ENCODE data around the gene EGFR.
A peak's percentile ranks its signal among the peaks of the same experiment; 100 is the strongest.
"Not testable (repeated sequence)": the region's sequence is repeated elsewhere in the genome, so short reads cannot be mapped to it uniquely, and the experiment has no call there.

EGFR gene

DNA sequence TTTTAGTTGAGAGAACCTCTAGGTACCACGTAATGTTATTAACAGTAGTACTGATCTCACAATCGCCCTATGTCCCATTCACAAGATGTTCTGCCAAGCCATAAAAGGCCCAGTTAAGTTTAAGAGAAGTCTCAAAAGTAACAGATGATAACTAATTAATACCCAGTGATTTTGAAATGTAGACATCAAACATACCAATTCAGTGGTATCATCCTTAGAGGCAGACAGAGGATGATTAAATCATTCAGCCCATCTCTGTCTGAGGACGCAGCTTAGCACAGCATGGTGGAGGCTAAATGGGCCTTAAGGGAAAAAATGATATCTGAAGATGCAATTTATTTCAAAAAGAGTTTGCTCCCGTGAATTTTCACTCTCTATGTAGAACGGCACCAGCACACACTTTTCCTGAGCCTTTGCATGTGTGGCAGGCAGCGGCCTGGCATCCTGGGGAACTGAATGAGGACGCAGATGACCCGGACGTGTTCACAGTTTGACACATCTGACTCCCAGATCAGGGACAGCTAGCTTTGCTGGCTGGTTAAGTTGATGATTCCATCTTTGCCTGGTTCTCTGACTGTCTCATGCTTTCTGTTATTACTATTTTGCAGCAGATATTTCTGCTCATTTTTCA, 13.4 kb downstream of the EGFR start:
- no peak for DNase-seq (ENCODE audit: low read depth, low spot score)
- peak overlapping the region; percentile 69 for H3K27ac ChIP-seq

GRCh38 chr7:55033236-55033846, 14.5 kb downstream of the EGFR start:
- no peak for DNase-seq (ENCODE audit: low read depth, low spot score)
- H3K27ac ChIP-seq = peak overlapping the region; percentile 69

DNA sequence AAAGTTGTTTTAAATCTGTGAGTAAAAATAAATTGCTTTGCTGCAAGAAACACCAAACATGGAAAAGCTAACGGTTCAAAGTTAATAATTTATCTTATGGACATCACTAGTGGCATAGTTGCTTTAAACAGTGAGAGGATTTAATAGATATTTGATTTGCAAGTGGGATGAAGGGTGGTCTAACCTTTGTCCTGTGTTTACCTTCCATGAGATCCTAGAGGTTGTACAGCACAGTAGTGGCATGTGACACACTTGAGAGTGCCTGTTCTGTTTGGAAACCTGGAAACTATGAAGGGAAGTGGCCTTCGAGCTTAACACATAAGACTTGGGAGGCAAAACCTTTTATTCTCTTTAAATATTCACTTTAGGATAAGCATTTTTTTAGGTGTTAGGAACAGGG, 16.0 kb downstream of the EGFR start:
- H3K27ac ChIP-seq = peak overlapping the region; percentile 69
- DNase-seq (ENCODE audit: low read depth, low spot score) = no peak

GRCh38 chr7:55035410-55035809, 16.6 kb downstream of the EGFR start:
- H3K27ac ChIP-seq = peak overlapping the region; percentile 69
- DNase-seq (ENCODE audit: low read depth, low spot score) = not testable (repeated sequence)

GRCh38 chr7:55036950-55037736, 18.3 kb downstream of the EGFR start:
- no peak for DNase-seq (ENCODE audit: low read depth, low spot score)
- peak overlapping the region; percentile 69 for H3K27ac ChIP-seq

DNA sequence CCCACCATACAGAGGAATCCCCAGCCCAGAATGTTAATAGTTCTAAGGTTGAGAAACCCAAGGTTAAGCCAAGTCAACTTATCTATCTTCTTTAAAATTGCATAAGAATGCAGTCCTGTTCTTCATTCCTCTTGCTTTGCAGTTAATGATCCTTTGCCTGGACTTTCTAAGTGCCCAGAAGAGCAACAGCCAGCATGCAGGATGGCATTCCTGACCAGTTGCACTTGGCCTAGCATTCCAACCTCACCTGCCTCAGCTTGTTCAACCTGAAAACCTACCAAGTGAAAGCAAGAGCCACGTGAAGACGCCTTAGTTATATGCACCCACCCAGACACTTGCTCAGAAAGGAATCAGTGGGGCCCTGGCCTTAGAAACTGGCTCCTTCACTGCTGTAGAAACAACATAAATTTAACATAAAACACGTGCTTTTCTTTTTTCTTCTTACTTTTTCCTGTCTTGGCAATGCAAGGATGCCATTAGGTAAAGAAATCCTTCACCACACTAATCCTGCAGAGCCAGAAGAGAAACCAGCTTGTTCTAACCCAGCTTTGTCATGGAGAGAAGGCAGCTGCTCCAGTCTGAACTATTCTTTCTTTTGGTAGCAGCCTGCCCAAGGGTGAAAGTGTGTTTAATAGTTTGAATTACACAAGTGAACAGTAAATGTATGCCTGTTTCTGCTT, 25.0 kb downstream of the EGFR start:
- peak overlapping the region; percentile 94 for H3K27ac ChIP-seq
- no peak for DNase-seq (ENCODE audit: low read depth, low spot score)

- DNase-seq (ENCODE audit: low read depth, low spot score) = no peak
- peak overlapping the region; percentile 94 for H3K27ac ChIP-seq
Measured at GRCh38 chr7:55044371-55044717, 25.5 kb downstream of the EGFR start.

GRCh38 chr7:55044791-55045190, 26.0 kb downstream of the EGFR start:
- no peak for DNase-seq (ENCODE audit: low read depth, low spot score)
- H3K27ac ChIP-seq = peak overlapping the region; percentile 94

GRCh38 chr7:55046582-55047342, 27.9 kb downstream of the EGFR start:
- H3K27ac ChIP-seq = peak overlapping the region; percentile 94
- no peak for DNase-seq (ENCODE audit: low read depth, low spot score)

DNA sequence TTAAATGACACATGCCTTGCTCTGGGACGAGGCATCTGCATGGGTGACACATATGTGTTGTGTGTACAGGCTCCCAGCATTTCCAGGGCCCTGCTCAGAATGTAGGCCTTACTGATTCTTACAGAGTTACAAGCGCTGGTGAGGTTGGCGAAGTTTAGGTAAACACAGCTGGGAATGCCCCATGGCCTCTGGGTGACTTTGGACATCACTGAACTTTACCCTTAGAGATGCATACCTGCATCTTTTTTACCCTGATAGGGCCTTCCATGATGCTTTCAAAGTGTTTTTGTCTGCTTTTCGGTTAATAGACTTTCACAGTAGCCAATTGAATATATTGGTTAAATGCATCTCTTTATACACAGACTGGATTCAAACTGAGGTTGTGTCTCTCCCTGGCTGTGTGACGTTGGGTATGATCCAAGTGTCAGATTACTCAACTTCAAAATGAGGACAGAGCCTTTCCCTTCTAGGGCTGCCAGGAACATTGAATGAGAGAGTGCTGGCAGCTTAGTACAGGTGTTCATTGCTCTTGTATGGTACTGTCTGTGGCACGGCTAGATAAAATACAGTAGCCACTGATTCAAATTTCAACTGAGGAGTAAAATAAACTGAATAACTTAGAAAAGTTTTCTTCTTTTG, 29.5 kb downstream of the EGFR start:
- no peak for DNase-seq (ENCODE audit: low read depth, low spot score)
- H3K27ac ChIP-seq = peak overlapping the region; percentile 94

DNA sequence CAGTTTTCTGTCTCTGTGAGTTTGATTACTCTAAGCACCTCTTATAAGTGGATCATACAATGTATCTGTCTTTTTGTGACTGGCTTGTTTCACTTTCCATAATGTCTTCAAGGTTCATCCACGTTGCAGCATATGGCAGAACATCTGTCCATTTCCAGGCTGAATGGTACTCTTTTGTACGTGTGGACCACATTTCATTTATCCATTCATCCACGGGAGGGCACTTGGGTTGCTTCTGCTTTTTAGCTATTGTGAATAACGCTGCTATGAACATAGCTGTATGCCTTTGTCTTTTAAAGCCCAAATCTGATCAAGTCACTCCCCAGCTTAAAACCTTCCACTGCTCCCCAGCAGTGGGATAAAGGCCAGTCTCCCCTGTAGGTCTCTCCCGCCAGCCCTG, 31.5 kb downstream of the EGFR start:
- no peak for DNase-seq (ENCODE audit: low read depth, low spot score)
- peak overlapping the region; percentile 94 for H3K27ac ChIP-seq

- H3K27ac ChIP-seq = peak overlapping the region; percentile 94
- peak; percentile 40 for DNase-seq (ENCODE audit: low read depth, low spot score)
Measured at GRCh38 chr7:55052081-55052480, 33.3 kb downstream of the EGFR start.

DNA sequence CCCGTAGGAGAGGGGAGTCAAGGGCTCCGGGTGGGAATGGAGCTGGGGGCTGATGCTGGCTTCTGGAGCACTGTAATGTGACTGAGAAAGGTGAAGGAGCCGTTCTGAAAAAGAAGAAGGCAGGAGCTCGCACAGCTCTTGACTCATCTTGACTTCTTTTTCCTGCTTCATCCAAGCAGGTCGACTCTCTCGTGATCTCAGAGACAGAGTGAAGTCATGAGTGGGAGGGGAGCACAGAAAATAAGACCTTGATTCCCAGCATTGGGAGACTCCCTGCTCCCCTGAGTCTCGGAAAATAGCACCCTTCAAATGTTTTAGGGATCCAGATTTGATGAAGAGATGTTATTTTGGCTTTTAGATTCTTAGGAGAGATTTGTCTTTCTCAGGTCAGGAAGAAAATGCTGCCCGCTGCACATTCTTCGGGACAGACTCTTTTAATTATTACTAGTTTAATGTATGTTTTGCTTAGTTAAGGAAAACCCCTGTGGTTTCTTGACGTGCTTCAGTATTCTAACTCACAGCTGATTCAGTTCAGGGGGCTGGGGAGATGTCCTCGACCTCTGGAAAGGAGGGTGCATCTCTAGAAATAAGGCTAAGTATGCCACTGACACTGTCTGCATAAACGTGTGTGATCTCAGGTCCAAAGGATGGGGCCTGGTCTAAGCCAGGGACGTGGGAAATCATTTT, 34.1 kb downstream of the EGFR start:
- H3K27ac ChIP-seq = peak overlapping the region; percentile 94
- DNase-seq (ENCODE audit: low read depth, low spot score) = no peak

DNA sequence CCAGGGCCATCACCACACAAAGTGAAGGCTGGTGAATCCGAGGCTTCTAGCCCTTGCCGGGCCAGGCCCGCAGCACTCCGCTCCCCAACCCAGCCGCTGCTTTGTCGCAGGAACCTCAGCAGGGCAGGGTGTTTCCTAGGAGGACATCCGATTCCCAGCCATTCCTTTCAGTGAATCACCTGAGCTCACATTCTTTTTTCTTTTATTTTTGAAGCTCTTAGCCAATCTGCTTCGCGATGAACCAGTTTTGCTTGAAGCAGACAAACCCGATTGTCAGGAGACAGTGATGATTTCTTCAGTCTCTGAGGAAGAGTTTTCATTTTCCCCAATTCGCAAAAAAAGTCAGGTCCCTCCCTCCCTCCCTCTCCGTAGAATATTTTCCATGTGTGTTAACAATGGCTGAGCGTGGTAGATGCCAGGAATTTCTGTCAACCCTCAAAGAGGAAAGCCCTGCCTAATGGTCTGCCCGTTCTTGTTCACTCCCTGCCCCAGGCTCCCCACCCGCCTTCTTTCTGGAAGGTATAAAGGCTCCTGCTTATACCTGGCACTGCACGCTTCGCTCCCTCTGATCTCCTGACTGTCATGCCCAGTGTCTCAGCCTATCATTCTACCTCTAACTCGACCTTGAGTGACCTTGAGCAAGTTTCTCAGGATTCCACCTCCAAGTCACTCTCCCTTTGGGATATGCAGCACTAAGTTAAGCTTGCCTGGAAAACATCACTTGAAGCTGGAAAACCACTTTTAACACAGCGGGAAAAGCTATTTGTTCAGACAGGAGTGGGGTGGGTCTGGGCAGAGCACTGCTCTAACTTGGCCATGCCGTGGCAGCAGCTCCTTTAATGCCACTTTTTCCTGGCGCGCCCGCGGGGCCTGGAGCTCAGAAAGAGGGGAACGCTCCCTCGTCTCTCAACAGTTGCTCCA, 35.1 kb downstream of the EGFR start:
- H3K27ac ChIP-seq = peak overlapping the region; percentile 94

GRCh38 chr7:55054758-55055157, 35.9 kb downstream of the EGFR start:
- DNase-seq (ENCODE audit: low read depth, low spot score) = no peak
- H3K27ac ChIP-seq = peak overlapping the region; percentile 94

More for the DNA sequence above, 35.1 kb downstream of the EGFR start:
- DNase-seq (ENCODE audit: low read depth, low spot score) = peak; percentile 43

GRCh38 chr7:55055479-55055878, 36.7 kb downstream of the EGFR start:
- H3K27ac ChIP-seq = peak overlapping the region; percentile 94
- DNase-seq (ENCODE audit: low read depth, low spot score) = peak; percentile 24

DNA sequence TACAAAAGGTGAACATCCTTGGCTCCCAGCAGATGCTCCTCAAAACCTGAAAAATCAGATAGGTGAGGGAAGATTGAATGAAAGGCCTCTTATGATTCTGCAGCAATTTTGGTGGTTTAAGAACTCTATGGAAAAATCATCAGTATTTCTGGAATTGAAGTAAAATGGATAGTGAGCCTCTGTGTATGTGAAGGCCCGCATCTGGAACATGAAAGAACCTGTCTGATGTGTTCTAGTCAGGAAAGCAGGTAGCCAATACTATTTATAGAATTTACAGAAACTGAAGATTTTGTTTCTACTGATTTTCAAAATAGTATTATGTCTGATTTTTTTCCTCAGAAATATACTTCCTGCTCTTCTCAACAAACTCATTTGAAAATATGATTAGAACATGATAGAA, 37.3 kb downstream of the EGFR start:
- DNase-seq (ENCODE audit: low read depth, low spot score) = no peak
- H3K27ac ChIP-seq = peak overlapping the region; percentile 94
